HEK293T (cell line): ENCODE measurements around the gene DUSP6.

Source experiments
- CTCF ChIA-PET: fragments of 350-600 bp; formaldehyde crosslinking; extraction: SDS; loops from one replicate; lab custom pipeline; 2021; ENCODE audit warnings: antibody characterized with exemption, inconsistent platforms; lab: Yijun Ruan, JAX
- POLR2A ChIA-PET: fragments of 350-600 bp; formaldehyde crosslinking; extraction: SDS; loops from one replicate; lab custom pipeline; 2020; ENCODE audit warnings: antibody characterized with exemption, inconsistent platforms; lab: Yijun Ruan, JAX
- DNase-seq: peaks from one replicate; pipeline ENCODE4 v3.0.0; 2012; ENCODE audit warnings: mixed read lengths; ENCODE audit errors: extremely low spot score
- ARNT ChIP-seq: fragments of 450-650 bp; IDR thresholded peaks from 2 replicates; pipeline ENCODE4 v1.6.1; 2017; ENCODE audit warnings: mild to moderate bottlenecking
- BHLHE40 ChIP-seq: fragments of 450-650 bp; IDR thresholded peaks from 2 replicates; pipeline ENCODE4 v1.6.1; 2016; ENCODE audit warnings: mild to moderate bottlenecking, moderate library complexity, borderline replicate concordance
- CTBP1 ChIP-seq: fragments of 450-650 bp; IDR thresholded peaks from 2 replicates; pipeline ENCODE4 v1.6.1; 2016; ENCODE audit warnings: borderline replicate concordance
- ELF4 ChIP-seq: fragments of 450-650 bp; IDR thresholded peaks from 2 replicates; pipeline ENCODE4 v1.6.1; 2017; ENCODE audit warnings: antibody characterized with exemption
- FOXA1 ChIP-seq: fragments of 450-650 bp; IDR thresholded peaks from 2 replicates; pipeline ENCODE4 v1.6.1; 2016; ENCODE audit warnings: mild to moderate bottlenecking
- FOXK2 ChIP-seq: fragments of 450-650 bp; IDR thresholded peaks from 2 replicates; pipeline ENCODE4 v1.6.1; 2016; ENCODE audit warnings: mild to moderate bottlenecking
- FOXM1 ChIP-seq: fragments of 450-650 bp; IDR thresholded peaks from 2 replicates; pipeline ENCODE4 v1.6.1; 2017; ENCODE audit warnings: mild to moderate bottlenecking, borderline replicate concordance
- HDGF ChIP-seq: fragments of 450-650 bp; IDR thresholded peaks from 2 replicates; pipeline ENCODE4 v1.6.1; 2017; ENCODE audit warnings: antibody characterized with exemption, borderline replicate concordance
- L3MBTL2 ChIP-seq: fragments of 450-650 bp; conservative IDR thresholded peaks from 2 replicates; pipeline ENCODE4 v1.6.1; 2016; ENCODE audit warnings: mild to moderate bottlenecking
- LEF1 ChIP-seq: fragments of 450-650 bp; IDR thresholded peaks from 2 replicates; pipeline ENCODE4 v1.6.1; 2017; ENCODE audit warnings: mild to moderate bottlenecking, borderline replicate concordance
- NFRKB ChIP-seq: fragments of 450-650 bp; IDR thresholded peaks from 2 replicates; pipeline ENCODE4 v1.6.1; 2016; ENCODE audit warnings: mild to moderate bottlenecking, moderate library complexity
- PKNOX1 ChIP-seq: fragments of 450-650 bp; IDR thresholded peaks from 2 replicates; pipeline ENCODE4 v1.6.1; 2016
- SP1 ChIP-seq: fragments of 450-650 bp; IDR thresholded peaks from 2 replicates; pipeline ENCODE4 v1.6.1; 2017
- SUZ12 ChIP-seq: fragments of 450-650 bp; IDR thresholded peaks from 2 replicates; pipeline ENCODE4 v1.6.1; 2016; ENCODE audit warnings: mild to moderate bottlenecking
- TARDBP ChIP-seq: fragments of 450-650 bp; IDR thresholded peaks from 2 replicates; pipeline ENCODE4 v1.6.1; 2016
- ZNF384 ChIP-seq: fragments of 450-650 bp; IDR thresholded peaks from 2 replicates; pipeline ENCODE4 v1.6.1; 2016

DUSP6 gene

GRCh38 chr12:89355243-89356068 is 3.2 kb upstream of the DUSP6 start:
- ChIA-PET CTCF (no interaction called here), POLR2A (no interaction called here)

DNA sequence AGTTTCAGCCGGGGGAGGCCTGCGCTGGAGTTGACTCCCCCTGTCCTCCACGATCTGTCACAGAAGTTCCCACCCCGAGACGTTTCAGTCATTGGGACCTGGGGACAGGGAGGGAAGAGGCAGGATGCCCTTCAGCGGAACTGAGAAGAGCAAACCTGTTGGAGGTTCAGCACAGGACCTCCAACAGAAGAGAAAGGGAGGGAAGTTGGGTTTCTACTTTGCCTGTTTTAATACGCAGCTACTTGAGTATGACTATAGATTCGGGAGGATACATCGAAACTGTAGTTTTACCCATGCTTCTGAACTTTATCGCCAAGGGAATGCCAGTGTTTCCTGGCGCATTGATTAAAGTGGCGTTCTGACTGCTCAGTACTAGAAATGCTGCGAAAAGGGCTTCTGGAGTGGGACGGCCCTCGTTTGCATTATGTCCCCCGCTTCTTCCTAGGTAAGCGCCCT is 2.3 kb upstream of the DUSP6 start:
- ChIA-PET POLR2A (interaction anchor here (1.0 kb wide), 1 partner anchor 317 kb away, joined by 3 read pairs; no protein-coding TSS in a partner anchor), CTCF (no interaction called here)
- no peak for DNase-seq
- no peak for TF ChIP-seq FOXK2
- no peak for TF ChIP-seq LEF1

More at GRCh38 chr12:89355243-89356068, 3.2 kb upstream of the DUSP6 start:
- no peak for DNase-seq
- TF ChIP-seq TARDBP (no peak), SP1 (no peak)

- peak; percentile 42 for DNase-seq
- no peak for TF ChIP-seq PKNOX1
- no peak for TF ChIP-seq SP1
- POLR2A ChIA-PET, result interaction anchor here (1.0 to 1.4 kb wide), 4 partner anchors 10 to 316 kb away, joined by 3 to 4 read pairs (median 3); no protein-coding TSS in a partner anchor
- CTCF ChIA-PET, result interaction anchor here (0.6 kb wide), 1 partner anchor 637 kb away, joined by 3 read pairs; no protein-coding TSS in a partner anchor
These were observed 1.7 kb upstream of the DUSP6 start for GRCh38 chr12:89353823-89354611.

DNA sequence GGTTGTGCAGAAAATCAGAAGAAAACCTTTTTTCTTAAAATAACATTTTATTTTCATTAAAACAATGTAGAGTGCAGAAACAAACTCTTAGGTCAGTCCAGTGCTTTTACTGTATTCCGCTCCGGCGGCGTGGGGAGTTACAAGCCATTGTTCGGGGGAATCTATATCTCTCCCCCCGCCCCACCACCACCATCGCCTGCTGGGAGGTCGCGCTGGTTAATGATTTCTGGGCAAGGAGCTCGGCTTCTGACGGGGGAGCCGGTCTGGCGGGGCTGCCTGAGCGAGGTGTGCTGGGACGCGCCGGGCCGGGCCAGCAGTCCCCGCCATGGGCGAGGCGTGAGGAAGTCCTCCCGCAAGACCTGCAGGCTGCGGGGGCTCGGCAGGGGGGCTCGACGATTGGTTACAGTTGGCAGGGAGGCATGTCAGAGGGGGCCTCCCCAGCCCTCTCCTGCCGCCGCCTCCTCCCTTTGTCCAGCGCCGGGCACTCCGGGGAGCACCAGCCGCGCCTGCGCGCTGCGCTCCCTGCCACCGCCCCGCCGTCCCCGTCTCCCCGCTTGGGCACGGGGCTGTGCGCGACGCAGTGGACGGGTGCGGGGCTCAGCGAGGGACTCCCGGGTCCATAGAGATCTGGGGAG is 1.0 kb upstream of the DUSP6 start:
- TF ChIP-seq LEF1, result no peak
- no peak for TF ChIP-seq ELF4
- TF ChIP-seq ARNT, result no peak
- TF ChIP-seq L3MBTL2, result peak; percentile 62; the same call in 1 of the 2 replicates
- no peak for TF ChIP-seq CTBP1
- TF ChIP-seq NFRKB, result no peak
- no peak for TF ChIP-seq HDGF
- 0 out of 2 replicates have a peak, but pooled peaks have one; percentile 28 for TF ChIP-seq FOXM1
- peak; percentile 63 for DNase-seq
- ChIA-PET POLR2A (interaction anchor here (1.0 to 1.8 kb wide), 5 partner anchors 10 to 314 kb away, joined by 3 to 4 read pairs (median 4); no protein-coding TSS in a partner anchor), CTCF (no interaction called here)

DNA sequence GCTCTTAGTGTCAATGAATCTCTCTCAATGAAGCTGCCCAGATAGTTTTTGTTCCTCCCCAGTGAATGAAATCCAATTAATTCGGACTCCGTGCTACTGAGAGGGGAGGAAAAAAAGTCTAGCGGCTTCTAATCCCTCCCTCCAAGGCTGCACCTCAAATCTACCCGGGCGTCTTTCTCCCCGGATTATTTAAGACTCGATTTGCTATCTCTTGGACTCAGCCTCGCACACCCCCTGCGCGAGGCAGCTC is 134 bp downstream of the DUSP6 start:
- no peak for DNase-seq
- ChIA-PET POLR2A (interaction anchor here (0.8 to 1.8 kb wide), 6 partner anchors 36 to 339 kb away, joined by 3 to 5 read pairs (median 4); partner anchors contain the start of gene GALNT4), CTCF (interaction anchor here (1.4 kb wide), 1 partner anchor 18 kb away, joined by 4 read pairs; no protein-coding TSS in a partner anchor)
- TF ChIP-seq SP1, result no peak
- no peak for TF ChIP-seq BHLHE40
- TF ChIP-seq ZNF384, result no peak
- TF ChIP-seq ELF4, result no peak
- TF ChIP-seq HDGF, result no peak
- no peak for TF ChIP-seq FOXA1
- TF ChIP-seq LEF1, result no peak
- TF ChIP-seq TARDBP, result no peak
- no peak for TF ChIP-seq CTBP1
- no peak for TF ChIP-seq L3MBTL2
- TF ChIP-seq FOXM1, result no peak
- TF ChIP-seq NFRKB, result no peak
- no peak for TF ChIP-seq SUZ12
- TF ChIP-seq PKNOX1, result no peak
- no peak for TF ChIP-seq ARNT
- TF ChIP-seq FOXK2, result no peak

GRCh38 chr12:89351489-89352241 is 636 bp downstream of the DUSP6 start:
- peak; percentile 40 for DNase-seq
- ChIA-PET POLR2A (interaction anchor here (0.8 to 1.8 kb wide), 6 partner anchors 35 to 338 kb away, joined by 3 to 5 read pairs (median 4); partner anchors contain the start of gene GALNT4), CTCF (interaction anchor here (1.0 to 1.4 kb wide), 2 partner anchors 18 to 301 kb away, joined by 4 read pairs; no protein-coding TSS in a partner anchor)
- TF ChIP-seq FOXK2 (no peak), L3MBTL2 (peak; percentile 79), TARDBP (no peak), ARNT (no peak)
